NCI-H1105 treated with DMSO at 0.1 percent for 48 hours (cell line): ENCODE data around the gene IKZF3.
"Not testable (repeated sequence)": the region's sequence is repeated elsewhere in the genome, so short reads cannot be mapped to it uniquely, and the experiment has no call there.

Source experiments
- DNase-seq: peaks from one replicate; lab custom pipeline; 2025; lab: John Stamatoyannopoulos, UW

IKZF3 gene

DNA sequence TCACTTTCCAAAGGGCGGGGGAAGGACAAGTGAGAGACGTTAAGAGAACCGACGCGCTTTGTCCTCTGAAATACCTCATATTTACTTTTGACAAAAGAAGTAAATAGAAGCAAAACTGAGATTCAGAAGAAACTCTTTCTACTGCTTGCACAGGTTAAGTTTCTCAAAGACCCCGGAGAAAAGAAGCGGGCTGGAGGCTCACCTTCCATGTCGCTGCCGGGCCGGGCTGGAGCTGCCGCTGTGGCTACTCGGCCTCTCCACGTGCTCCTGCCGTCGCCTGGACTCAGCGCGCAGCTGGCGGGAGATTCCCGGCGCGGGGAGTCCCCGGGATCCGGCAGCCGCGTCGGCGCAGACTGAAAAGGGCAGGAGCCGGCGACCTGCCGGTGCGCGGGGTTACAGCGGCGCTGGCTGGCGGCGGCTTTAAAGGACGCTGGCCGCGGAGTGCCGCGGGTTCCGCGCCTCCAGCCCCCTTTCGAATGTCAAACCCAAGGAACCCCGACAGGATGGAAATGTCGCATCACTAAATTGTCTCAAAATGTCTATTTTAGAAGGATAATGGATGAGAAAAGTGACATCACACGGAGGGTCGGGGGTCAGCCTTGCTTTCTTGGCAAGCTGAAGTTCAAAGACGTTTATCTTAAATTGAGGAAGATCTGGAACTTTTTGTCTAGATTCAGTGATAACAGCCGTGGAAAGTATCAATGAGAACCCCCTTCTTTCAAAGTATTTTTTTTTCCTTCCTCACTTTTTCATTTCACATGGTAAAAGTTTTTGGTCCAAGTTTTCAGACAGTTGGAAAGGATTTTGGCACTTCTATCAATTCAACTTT, at the start of gene IKZF3:
IKZF3 (minus strand) TSS at position 395 of the 829 bp plus-strand sequence; CDS start at position 209, 186 bp downstream.
- peak; percentile 1 for DNase-seq

DNA sequence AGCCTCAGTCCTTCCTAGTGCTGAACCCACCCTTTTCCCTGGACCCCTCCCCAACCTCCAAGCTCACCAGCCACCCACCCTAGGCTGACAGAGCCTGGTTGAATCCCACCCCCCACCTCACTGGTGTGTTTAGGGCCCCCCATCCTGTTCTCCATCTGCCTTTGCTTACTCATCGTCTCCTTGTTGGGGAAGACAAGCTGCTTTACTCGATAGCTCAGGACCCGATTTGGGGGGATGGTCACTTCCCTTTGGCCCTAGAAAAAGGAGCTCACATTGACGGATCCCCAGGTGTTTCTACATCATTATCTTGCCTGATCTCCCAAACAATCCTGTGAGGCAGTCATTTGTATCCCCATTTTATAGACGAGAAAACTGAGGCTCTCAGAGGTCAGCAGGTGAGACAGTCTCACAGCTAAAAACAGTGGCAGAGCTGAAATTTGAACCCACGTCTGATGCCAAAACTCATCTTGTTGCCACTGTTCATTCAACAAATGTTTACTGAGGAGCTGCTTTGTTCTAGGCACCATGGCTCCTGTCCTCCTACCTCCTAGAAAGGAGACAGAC, 44.8 kb upstream of the IKZF3 start:
- no peak for DNase-seq

DNA sequence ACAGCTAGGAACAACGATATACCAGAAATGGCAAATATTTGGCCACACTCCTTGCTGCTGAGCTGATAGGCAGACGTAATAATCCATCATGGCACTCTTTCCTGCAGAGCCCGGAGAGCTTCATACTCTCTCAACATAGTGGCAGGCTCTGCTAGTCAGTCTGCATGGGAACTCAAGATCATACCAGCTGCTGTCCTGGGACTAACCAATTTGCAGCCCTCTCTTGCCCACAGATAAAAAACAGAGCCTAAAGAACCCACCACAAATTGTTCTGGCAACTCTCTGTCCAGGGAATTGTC, 40.8 kb upstream of the IKZF3 start:
- no peak for DNase-seq

DNA sequence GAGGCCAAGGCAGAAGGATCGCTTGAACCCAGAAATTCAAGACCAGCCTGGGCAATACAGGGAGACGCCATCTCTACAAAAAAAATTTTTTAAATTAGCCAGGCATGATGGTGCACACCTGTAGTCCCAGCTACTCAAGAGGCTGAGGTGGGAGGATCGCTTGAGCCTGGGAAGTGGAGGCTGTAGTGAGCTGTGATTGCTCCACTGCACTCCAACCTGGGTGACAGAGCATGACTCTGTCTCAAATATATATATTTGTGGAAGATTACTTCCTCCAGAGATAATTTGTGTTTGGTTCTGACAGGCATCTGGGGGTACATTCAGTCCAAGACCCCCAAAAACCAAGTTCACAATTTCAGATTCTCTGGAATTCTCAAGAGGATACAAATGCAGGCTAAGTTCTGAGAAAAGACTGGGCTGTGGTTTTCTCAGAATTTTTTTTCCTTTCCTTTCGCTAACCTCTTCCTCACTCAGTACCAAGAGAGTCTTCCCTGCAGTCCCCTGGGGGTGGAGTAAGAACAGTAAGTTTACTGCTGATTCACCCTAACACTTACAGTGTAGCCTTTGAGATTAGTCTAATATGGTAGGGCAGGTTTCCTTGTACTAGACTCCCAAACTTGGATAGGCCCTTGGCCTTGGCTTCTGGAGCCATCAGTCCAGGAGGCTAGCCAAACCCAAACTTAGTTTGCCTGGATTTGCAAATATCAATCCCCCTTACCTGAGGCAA, 39.2 kb upstream of the IKZF3 start:
- no peak for DNase-seq

DNA sequence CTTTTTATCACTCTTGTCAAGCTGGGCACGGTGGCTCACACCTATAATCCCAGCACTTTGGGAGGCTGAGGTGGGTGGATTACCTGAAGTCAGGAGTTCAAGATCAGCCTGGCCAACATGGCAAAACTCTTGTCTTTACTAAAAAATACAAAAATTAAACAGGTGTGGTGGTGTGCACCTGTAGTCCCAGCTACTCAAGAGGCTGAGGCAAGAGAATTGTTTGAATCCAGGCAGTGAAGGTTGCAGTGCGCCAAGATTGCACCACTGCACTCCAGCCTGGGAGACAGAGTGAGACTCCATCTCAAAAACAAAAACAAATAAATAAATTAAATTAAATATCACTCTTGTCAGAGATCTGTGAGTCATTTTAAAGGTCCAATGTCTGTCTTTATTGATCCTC, 37.9 kb upstream of the IKZF3 start:
- not testable (repeated sequence) for DNase-seq

DNA sequence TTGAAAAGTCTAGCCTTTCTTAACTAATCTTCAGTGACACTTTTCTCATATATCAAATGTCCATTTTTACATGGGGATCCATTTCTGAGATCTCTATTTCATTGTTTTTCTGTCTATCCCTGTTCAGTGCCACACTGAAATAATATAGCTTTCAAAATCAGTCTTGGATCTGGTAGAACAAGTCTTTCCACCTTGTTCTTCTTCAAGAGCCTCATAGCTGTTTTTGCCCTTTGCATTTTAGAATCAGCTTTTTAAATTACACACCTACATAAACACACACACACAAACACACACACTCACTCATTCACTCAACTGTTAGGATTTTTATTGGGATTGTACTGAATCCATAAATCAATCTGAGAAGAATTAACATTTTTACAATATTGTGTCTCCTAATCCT, 35.1 kb upstream of the IKZF3 start:
- DNase-seq: no peak

DNA sequence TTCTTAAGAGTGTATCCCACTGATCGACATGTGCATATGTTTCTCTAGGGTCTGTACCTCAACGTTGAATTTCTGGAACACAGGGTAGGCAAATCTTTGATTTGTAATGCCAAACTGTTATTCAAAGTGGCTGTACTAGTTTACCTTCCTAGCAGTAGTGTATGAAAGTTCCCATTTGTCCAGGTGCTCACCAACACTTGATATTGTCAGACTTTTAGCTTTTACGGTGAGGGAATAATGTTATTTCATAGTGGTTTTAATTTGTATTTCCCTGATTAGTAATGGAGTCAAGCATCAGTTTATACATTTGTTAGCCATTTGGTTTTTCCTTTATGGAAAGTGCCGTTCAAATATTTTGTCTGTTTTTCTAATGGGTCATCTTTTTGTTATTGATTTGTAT, 34.0 kb upstream of the IKZF3 start:
- DNase-seq: no peak

DNA sequence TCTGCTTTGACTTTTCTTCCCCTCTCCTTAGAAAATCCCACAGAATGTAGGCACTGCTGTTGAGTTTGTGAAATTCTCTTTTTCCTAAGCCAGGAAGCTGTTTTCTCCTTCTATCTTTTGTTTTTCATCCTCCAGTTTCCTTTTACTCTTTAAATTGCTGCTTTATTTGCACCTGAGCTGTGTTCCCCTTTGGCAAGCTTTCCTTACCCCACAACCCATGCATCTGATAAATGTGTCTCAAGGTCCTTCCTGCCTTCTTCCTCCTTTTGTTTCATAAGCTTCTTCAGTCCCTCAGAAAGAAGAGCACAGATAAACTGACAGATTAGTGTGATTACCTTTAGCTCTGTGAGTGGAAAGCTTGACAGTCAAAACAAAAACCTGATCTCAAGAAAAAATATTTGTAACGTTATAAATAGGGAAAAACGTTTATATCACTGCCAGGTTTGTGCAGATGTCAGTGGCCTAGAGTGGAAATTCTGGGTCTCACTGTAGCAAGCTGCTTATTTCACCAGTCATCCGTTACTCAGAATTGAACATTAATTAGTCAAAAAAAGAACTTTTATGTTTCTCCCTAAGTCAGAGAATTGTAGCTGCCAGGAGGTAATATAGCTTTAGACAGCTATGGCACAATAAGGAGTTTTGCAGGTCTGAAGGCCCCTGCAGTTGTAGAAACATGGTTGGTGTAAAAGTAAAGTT, 30.7 kb upstream of the IKZF3 start:
- no peak for DNase-seq

DNA sequence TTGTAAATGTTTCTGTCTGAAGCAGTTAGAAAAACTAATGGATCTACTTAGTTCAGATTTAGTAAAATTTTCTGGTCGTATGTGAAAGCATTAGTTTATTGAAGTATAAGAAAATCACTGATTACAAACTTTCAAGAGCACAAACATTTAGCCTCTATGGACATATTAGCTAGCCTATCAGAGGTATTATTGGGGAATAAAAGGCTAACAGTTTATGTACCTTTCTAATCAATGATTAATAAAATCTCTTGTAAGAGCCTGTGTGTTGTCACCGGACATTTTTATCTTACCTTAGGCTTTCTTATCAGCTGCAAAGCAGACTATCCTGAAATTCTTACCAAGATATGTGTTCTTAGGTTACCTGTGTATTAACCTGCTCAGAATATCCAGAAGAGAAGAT, 25.1 kb upstream of the IKZF3 start:
- DNase-seq: no peak

DNA sequence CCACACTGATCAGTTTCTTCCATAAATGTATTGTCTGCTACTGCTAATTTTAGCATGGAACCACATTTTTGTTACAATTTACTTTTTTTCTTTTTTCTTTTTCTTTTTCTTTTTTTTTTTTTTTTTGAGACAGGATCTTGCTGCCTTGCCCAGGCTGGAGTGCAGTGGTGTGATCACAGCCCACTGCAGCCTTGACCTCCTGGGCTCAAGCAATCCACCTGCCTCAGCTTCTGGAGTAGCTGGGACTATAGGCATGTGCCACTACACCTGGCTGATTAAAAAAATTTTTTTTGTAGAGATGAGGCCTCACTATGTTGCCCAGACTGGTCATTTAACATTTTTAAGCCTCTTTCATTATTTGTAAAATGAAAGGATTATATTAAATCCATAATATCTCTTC, 23.0 kb upstream of the IKZF3 start:
- DNase-seq: no peak

DNA sequence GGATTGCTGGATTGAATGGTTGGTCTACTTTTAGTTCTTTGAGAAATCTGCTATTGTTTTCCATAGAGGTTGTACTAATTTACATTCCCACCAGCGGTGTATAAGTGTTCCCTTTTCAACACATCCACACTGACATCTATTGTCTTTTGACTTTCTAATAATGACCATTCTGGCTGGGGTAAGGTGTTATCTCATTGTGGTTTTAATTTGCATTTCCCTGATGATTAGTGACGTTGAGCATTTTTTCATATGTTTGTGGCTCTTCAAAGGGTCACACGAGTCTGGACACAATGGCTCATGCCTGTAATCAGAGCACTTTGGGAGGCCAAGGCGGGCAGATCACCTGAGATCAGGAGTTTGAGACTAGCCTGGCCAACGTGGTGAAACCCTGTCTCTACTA, 22.0 kb upstream of the IKZF3 start:
- DNase-seq: not testable (repeated sequence)

DNA sequence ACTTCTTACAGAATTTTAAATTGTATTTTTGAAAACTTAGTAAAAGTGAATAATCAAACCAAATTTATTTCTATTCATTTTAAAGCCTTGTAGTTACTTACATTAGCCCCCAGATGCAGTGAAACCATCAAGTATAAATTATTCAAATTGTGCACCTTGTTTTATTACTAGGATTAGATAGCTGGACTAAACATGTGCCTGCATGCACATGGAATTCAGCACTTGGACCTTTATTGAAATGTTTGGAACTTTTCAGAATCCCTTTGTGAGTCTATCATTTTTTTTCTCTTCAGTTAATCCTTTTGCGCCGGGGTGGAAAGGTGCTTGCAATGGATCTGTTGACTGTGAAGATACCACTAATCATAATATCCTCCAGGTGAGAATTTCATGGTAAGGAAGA, 8.6 kb upstream of the IKZF3 start:
- peak; percentile 29 for DNase-seq

DNA sequence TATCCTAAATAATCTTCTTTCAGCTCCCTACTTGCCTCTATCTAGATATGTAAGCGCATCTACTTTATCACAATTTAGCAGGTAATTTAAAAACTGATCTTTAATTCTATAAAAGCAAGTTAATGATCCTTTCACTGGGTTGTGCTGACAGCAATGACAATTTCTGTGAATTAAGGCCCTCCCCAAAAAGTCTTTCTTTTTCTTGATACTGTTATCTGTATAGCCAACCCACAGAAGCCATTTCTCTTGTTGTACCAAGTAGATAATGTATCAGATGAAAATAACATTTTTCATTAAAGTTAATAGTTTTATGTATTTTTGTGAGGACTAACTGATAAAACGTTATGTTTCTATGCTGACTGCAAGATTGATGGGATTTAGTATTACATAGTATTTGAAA, 7.7 kb upstream of the IKZF3 start:
- no peak for DNase-seq

DNA sequence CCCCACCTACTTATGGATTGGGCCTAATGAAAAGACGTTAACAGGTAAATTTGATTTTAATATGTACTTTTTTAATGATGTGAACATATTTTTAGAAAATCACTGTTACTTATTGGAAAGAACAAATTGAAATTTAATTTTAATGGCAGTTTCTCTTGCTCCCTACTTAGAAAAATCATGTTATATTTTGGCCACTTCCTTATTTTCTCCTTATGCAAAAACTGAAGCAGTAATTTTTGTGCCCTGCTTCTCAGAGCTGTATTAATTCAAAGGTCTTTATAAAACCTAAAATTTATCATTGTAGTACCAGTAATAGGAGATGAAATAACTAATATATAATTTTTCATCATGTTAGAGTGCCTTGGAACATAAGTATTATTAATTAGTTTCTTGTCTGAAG, 6.7 kb upstream of the IKZF3 start:
- DNase-seq: no peak

DNA sequence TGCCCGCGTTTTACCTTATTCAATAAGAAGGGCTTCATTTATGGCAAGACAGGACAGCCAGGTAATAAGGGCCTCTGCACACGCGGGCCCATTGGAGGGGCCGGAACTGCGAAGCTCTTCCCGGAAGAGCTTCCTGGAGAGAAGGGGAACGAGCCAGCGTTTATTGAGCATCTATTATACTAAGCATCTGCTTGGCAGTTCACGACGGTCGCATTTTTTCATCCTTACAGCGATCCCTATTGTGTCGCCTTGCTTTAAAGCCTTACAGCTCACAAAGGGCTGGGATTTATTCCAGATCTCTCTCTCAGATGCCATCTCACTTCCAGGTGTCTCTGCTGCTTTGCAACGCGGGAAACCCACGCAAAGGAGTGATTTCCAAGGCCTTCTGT, 4.4 kb upstream of the IKZF3 start:
- no peak for DNase-seq

DNA sequence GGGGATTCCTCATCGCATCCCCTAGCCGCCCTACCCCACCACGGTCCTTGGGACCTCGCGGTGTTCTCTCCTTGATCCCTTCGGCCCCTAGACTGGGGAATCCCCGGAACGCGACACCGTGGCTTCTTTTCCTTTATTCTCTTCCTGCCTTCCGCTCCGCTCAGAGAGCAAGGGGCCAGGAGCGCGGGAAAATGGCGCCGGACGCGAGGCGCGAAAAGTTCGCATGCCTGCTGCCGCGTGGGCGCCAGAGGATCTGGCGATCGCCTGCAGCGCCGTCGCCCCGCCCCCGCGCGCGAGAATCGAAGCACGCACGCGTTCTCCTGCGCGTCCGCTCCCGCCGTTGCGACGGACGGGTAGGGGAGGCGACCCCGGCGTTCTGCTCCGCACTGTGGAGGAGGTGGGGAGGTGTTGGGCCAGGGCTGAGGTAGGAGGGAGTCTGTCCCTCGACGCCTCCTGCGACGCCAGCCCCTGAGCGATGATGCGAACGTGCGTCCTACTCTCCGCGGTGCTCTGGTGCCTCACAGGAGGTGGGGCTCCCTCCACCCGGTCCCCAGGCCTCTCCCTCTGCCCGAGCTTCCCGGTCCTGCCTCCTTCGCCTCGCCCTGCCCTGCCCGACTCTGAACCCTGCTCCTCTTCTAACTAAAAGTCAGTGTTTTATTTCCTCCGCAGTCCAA, 3.9 kb upstream of the IKZF3 start, which contains the start of gene ZPBP2:
ZPBP2 (plus strand) TSS at position 323 of the 674 bp plus-strand sequence; CDS start at position 476, 153 bp downstream.
- DNase-seq: no peak

DNA sequence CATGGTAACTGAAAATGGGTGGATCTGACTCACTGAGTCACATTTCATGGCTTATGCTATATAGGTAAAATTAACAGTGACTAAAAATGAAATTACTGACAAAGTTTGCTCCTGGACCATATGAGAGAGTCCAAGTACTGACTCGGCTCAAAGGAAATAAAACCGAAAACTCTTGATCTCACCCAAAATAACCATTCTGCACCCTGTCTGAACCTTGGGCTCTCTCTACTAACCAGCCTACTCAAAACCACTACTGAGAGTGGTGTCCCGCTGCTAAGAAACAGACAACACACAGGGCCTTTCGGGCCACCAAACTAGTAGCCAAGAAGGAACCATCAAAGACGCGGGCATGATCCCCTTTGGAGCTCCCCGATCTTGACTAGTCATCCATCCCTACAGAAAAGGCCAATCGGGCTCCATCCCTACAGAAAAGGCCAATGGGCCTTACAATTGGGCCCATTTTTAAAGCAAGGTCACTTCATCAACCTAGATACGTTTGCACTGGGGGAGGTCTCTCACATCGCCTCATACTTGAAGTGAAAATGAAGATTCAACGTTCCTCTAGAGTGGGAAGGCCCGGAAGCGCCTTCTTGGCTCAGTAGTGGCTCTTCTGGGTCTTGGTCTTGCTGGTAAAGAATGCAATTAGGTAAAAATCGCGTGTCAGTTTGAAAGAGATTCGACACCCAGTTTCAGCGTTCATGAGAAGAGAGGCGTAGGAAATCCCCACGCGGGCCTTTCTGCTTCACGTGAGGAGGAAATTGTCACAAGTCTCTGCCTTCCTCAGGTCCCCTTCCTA, 3.2 kb upstream of the IKZF3 start:
- DNase-seq: no peak

DNA sequence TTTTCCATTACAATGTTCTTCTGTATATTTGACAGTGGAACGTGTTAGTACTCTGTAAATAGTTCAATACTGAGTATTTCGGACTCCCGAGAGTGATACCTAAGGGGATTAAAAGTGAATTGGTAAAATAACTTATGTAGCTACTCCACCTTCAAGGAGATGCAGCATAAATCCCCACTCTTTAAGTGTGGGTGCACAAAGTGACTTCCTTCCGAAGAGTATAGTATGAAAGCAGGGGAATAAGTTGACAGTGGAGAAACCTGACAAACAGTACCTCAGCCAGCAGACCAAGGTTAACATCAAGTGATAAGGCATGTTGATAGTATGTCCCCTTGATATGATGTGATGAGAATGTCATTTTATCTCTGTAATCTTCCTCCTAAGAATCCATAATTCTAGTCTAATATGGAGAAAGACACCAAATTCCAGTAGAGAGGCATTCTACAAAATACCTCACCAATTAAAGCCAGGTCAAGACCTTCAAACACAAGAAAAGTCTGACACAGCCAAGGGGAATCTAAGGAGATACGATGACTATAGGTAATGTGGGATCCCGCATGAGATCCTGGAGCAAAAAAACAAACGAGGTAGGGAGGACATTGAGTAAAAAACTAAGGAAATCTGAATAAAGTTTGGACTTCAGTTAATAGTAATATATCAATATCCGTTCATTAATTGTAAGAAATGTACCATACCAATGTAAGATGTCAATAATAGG, 2.1 kb upstream of the IKZF3 start:
- DNase-seq: no peak

DNA sequence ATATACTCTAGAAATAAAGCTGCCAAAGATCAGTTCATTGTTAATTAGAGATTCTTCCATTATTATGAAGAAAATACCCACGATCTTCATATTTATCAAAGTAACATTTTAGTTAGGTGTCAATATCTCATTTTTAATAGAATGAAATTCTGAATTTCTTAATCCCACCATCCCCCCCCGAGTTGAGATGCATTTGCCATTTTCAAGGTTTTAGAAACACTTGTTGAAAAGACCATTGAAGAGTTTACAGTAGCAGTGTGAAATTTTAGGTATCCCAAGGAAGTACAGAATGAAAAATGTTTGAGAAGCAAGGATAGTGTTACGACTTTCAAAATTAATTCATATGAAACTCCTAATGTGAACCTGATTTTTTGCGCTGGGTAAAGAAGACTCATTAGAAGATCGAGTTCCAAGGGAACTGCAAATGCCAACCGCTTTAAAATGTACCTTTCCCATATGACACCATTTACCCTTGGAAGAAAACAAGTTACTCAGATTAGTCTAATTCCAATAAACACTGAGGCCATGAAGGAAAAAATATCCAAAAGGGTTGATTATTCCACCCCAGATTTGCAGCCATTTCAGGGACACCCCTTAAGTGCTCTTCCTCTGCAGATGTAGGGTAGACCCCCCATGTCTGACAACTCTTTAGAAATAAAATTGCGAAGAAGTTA, 731 bp downstream of the IKZF3 start:
- DNase-seq: no peak

DNA sequence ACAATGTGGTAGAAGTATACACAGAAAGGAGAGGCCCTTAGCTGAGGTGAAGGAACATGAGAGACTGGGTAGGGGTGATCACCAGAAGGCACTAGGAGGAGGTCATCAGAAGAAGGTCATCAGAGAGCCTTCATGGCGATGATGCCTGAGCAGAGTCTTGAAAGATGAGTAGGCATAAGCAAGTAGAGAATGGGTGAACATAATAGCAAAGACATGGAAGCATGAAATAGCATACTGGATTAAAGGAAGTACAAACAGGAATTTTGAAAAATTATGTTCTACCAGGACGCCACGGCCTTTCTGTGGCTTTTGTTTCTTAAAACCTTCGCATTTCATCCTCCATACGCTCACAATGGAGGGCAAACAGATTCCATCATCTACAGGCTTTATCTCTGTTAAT, 2.9 kb downstream of the IKZF3 start:
- DNase-seq: no peak
